EH (cell line): ENCODE results near the gene VPREB3.

ENCODE experiments used
- DNase-seq: peaks from one replicate; pipeline ENCODE4 v3.0.0-alpha.2; 2015; ENCODE audit warnings: low read depth

VPREB3 gene

DNA sequence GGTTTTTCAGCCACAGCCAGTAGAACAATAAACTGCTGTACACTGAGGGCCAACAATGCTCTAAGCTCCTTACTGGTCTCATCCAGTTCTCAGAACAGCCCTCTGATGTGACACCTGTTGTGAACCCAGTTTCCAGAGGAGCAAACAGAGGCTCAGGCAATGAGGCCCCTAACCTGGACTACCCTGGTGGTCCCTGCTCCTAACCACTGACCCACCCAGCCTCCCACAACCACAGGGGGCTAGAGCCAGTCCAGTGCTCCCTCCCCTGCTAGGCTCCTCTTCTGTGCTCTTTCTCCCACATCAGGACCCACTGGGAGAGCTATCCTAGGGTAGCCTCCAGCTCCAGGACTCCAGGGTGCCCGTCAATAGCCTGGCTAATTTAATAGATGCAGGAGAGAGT is 28.5 kb upstream of the VPREB3 start:
- DNase-seq = no peak

DNA sequence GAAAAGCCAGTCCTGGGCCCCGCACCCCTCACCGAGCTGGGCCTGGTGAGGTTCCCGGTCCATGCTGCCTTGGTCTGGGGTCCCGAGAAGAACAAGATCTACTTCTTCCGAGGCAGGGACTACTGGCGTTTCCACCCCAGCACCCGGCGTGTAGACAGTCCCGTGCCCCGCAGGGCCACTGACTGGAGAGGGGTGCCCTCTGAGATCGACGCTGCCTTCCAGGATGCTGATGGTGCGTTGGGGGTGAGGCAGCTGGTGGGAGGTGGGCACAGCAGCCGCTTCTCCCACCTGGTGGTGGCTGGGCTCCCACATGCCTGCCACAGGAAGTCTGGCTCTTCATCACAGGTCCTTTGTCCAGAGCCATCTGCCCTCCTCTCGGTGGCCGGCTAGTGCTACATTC is 28.0 kb upstream of the VPREB3 start:
- DNase-seq = no peak

DNA sequence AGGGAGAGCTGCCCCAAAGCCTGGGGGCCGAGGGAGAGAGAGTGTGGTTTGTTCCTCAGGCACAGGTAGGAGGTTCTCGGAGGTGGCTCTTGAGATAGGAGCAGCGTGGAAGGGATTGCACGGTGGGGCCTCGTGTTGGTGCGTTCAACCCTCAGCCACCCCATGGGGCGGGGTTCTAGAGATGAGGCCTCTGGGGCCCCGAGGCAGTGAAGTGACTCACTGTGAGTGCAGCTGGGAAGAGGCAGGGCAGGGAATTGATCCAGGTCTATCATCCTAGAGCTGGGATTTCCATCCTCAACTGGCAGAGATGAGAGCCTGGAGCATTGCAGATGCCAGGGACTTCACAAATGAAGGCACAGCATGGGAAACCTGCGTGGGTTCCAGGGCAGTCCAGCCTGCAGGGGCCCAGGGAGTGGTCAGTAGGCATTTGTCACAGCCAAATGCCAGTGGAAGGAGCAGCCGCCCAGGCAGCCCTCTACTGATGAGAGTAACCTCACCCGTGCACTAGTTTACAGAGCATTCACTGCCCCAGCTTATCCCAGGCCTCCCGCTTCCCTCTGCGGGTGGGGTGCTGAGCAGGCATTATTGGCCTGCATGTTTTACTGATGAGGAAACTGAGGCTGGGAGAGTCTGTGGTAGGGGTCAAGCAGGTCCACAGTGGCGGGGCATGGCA is 27.4 kb upstream of the VPREB3 start:
- DNase-seq = peak; percentile 92

DNA sequence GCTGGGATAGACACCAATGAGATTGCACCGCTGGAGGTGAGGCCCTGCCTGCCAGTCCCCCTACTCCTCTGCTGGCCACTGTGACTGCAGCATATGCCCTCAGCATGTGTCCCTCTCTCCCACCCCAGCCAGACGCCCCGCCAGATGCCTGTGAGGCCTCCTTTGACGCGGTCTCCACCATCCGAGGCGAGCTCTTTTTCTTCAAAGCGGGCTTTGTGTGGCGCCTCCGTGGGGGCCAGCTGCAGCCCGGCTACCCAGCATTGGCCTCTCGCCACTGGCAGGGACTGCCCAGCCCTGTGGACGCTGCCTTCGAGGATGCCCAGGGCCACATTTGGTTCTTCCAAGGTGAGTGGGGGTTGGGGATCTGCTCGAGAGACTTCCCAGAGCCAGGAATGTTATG is 26.8 kb upstream of the VPREB3 start:
- DNase-seq = no peak

DNA sequence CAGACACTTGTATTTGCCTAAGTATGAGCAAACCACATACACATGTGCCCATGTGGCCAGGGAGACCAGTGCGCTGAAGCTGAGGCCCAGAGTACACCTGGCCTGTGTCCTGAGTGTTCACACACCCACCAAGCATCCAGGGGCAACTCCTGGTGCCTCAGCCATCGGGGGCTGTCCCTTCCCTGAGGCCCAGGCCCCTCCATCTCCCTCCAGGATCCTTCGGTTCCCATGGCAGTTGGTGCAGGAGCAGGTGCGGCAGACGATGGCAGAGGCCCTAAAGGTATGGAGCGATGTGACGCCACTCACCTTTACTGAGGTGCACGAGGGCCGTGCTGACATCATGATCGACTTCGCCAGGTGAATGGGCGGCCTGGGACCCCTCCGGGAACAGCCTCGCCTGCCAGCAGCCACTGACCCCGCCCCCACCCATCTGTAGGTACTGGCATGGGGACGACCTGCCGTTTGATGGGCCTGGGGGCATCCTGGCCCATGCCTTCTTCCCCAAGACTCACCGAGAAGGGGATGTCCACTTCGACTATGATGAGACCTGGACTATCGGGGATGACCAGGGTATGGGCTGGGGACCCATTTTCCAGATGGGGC is 26.0 kb upstream of the VPREB3 start:
- DNase-seq = no peak

DNA sequence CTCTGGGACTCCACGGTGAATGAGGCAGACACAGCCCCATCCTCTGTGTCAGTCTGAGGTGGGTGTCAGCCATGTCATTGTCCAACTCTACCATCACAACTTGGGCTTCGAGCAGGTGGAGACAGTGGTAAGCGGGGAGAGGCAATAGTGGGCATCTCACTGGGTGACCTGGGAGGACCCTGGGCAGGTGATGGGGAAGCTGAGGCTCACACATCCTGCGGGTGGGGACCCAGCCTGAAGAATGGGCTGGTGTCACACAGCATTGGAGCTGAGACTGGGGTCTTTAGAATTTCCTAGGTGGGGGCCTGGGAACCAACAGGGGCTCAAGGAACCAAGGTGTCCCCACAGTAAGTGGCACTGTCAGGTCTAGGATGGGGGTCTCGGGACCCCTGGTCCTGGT is 25.5 kb upstream of the VPREB3 start:
- DNase-seq = no peak

DNA sequence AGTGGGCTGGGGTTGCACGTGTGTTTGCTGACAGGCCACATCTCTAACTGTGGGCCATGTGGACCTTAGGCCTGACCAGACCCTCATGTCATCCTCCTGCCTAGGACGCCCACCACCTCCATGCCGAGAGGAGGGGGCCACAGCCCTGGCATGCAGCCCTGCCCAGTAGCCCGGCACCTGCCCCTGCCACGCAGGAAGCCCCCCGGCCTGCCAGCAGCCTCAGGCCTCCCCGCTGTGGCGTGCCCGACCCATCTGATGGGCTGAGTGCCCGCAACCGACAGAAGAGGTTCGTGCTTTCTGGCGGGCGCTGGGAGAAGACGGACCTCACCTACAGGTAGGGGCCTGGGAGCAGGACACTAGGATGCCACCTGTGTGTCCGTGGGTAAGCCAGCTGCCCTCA is 24.9 kb upstream of the VPREB3 start:
- no peak for DNase-seq

DNA sequence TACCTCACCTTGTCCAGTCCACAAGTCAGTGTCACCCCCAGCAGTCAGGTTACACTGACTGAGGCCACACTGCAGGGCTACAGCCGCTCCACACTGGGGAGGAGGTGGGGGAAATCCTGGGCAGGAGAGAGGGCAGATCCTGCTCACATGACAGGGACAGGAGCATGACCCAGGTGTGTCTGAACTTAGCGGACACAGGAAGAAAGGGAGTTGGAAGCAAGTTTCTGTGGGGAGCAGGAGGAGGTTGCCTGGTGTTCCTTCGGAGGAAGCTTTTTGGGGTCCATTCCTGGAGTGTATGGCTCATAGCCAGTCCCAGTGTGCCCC is 24.3 kb upstream of the VPREB3 start:
- no peak for DNase-seq

DNA sequence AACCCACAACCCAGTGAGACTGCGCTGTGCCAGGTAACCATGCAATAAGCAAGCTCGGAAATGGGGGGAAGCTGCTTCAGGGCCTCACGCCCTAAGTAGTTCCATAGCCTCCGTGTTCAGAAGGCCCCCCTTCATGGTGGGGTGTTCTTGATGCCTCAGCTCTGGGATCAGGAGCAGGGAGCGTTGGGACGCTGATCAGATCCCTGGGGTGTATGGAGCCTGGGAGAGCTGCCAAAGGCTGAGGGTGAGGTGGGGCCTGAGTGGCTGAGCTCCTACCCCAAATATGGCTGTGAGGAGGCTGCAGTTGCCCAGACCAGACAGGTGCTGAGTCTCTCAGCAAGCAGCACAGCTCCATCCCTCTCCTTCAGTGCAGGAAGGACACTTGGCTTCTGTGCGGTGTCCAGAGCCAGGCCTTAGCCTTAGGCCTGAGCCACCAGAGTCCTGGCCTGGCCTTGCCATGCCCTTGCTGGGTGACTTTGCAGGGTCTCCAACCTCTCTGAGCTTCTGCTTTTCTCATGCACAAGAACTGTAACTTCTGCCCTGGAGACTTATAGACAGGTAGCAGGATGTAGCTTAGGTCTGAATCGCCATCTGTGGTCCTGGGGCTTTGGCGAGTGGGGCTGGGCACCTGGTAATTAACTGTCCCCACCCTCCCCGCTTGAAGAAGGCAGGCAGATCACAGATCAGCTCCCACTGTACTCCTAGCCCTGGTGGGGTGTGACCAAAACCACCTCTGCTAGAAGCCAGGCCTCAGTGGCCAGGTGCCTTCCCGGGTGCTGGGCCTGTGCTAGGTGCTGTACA is 23.8 kb upstream of the VPREB3 start:
- DNase-seq = no peak

DNA sequence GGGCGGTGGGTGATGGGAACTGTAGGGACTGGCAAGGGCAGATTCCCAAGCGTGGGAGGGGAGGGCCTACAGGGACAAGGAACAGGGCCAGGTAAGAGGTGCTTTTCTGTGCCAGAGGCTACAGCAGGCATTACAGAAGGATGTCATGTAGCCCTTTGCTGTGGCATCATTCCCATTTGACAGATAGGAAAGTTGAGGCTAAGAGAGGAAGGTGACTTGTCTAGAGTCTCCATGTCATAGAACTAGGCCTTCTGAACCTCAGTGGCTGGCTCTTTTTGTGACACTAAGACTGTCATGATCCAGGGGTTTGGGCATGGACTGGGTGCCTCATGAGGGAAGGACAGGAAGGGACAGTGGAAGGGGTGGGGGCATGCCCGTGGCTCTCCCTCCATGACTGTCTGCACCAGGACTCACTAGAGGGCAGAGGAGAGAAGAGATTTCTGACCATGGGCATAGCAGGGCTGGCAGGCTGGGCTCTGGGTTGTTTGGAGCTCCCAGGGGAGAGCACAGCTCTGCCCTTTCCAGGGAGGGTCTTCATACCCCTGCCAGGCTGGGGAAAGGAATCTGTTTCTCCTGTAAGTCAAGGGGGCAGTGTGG is 21.7 kb upstream of the VPREB3 start:
- DNase-seq = no peak

DNA sequence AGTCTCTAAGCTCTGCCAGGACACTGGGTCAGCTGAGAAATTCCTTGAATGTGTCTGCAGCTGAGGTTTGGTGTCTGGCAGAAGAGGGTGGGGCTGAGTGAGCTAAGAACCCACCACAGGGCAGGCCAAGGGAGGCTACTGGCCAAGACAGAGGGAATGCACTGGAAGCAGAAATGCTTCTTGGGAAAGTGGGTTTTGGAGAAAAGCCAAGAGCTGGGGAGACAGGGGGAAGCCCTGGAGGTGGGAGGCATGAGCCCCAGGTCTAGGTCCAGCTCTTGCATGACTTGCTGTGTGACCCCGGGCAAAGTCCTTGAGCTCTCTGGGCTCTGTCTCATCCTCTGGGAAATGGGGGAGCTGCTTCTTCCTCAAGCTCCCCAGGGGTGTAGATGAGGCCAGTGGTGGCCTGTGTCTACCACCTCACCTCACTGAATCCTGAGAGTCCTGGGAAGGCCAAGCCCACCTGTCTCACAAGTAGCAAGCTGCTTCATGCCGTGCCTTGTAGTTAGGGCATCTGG is 20.8 kb upstream of the VPREB3 start:
- DNase-seq = peak; percentile 81

DNA sequence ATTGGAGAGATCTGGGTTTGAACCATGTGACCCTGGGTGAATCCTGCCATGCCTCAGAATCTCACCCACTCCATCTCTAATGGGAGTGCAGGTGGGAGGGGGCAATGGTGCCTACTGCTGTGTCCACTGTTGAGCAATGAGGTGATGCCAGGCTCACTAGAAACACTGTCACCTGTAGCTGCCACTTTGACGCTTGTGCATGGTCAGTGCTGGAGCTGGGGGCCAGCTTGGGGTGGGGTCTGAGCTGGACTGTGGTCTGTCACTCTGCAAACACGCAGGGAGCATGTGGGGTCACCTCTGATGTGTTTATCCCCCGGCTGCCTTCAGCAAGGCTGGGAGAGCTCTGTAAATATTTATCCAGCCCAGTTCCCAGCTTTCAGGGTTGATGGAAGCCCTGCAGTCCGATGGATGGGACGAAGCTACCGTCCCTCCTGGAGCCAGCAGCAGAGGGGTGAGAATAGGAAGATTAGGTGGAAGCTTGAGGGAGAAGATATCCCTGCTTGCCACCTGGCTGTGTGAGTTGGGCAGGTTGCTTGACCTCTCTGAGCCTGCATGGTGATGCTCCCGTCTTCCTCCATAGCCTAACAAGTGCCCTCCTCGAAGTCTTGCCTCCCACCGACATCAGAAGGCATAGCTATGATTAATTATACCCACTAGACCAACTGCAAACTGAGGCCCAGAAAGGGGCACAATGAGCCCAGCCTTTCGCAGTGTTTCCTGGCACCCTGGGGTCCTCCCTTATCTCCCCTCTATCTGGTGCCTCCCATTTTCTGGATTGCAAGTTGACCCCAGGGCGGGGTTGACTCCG is 20.1 kb upstream of the VPREB3 start:
- DNase-seq = no peak

DNA sequence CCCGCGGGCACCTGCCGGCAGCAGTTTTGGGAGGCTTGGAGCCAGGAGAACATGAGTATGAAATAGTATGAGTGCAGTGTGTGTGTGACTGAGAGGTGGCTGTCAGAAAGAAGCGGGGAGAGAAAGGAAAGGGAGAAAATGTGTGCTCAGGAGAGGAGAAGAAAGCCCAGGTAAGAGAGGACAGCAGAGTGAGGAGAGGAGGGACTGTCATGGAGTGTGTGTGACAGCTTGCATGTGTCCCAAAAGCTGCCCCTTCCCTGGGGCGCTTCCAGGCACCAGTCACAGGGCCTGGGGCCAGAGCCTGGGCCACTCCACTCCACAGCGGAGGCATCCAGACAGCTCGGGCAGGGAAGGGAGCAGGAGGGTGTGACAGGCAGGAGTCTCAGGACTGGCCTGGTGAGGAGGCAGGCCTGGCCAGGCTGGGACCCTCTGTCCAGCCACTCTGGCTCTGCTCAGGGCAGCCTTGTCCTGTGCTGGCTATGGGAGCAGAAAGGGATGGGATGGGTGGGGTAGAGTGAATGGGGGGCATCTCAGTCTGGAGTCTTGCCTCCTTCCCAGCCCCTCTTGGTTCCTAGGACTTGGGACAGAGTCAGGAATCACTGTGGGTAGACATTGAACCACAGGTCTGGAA is 19.4 kb upstream of the VPREB3 start:
- DNase-seq = no peak

DNA sequence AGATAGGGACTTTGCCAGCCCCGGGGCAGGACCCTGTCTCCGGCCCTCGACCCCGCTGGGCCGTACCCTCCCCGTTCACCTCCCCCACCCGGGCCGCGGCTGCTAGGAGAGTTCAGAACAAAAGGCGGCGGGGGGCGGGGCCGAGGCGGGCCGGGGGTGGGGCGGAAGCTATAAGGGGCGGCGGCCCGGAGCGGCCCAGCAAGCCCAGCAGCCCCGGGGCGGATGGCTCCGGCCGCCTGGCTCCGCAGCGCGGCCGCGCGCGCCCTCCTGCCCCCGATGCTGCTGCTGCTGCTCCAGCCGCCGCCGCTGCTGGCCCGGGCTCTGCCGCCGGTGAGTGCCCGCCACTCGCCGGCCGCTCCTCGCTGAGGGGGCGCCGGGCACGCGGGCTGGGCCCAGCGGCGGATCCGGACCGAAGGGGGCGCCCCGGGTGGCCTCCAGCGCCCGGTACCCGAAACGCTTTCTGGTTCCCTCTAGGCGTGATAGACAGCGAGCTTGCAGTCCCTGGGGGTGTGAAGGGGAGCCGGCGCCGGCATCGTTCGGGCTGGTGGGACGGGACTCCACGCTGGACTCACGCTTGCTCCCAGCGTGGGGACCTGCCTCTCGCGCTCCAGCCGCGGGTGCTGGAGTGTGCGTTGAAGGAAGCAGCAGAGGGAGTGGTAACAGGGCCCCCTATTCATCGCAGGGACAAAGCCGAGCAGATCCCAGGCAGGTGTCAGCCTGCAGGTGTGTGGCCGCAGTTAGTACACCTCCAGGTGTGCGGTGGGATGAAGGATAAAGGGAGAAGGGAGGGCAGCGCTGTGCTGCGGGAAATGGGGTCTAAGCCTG is 18.6 kb upstream of the VPREB3 start, which contains the start of gene MMP11:
Gene MMP11 (plus strand): TSS at position 201 of the 825 bp plus-strand sequence. CDS start 22 bp downstream, at position 223.
- DNase-seq = peak; percentile 67

DNA sequence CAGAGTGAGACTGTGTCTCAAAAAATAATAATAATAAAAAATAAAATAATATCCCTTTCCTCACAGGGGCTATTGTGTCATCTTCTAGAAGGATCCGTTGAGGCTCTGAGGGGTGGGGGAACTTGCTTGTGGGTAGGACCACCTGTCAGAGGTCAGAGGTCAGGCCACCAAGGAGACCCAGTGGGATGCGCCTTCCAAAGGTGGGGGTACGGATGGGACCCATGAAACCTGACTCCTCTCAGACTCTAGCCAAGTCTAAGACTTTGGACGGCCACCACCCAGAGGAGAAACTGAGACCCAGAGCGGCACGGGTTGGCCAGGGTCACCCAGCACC is 18.1 kb upstream of the VPREB3 start:
- DNase-seq = no peak

DNA sequence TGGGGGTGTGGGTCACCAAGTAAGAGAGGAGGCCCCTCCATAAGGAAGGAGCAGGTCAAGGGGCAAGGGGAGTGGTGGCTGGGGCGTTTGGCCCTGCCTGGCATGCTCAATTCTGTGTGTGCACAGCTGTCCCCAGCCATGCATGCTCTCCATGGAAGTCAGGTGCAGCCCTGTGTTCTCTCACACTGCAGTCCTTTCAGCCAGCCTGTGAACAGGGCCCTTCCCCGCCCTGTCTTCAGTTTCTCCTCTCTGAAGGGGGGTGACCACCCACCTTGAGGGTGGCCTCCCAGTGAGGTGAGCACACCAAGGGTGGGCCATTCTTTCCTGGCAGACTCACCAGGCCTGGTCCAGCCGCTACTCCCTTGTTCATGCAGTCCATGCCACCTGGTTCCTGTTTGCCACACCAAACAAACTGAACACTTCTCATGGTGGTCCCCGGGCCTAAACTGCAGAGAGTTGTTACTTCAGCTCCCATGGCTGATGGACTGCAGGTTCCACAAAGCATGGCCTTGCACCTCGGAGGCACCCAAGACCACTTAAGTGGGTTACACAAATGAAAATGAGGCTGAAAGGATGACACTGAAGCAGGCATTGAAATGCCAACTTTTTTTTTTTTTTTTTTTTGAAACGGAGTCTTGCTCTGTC is 15.2 kb upstream of the VPREB3 start:
- no peak for DNase-seq

DNA sequence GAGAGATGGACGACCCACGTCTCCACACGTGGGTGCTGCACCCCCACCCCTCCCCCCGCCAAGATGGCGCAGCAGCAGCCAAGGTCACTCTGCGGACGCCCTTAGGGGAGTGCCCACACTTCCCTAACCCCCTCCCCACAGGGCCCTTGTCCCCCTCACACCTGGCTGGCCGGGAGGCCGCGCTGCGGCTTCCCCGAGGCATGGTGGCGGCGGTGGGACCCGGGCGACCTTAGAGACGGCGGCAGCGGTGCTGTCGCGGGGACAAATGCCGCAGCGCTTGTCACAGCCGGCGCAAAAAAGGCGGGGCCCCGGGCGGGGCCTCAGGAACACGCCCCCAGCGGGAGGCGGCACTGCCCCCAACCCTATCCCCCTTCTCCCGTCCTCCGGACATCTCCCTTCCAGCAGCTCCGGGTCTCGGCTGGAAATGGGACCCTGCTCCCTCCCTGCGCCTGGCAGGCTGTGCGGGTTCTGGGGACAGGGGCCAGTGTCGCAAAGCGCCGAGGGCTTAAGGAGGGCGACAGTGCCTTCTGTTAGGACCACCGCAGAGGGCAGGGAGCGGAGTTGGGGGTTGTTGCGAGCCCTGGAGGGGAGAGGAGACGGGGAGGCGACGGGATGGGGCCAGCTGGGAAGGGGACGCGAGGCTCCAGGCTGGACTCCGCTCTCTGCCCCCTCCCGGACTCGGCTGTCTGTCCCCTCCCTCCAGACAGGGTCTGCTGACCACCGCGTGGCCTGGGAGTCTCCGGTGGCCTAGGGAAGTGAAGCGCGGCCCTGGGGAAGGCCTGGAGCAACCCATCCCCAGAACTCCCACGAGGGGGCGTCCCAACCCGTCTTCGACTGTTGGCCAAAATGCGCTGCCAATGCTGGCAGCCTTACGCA is 13.7 kb upstream of the VPREB3 start, which contains the start of gene CHCHD10:
Gene CHCHD10 (minus strand): TSS at position 300 of the 876 bp plus-strand sequence. CDS start 98 bp downstream, at position 202.
- DNase-seq = peak; percentile 77

DNA sequence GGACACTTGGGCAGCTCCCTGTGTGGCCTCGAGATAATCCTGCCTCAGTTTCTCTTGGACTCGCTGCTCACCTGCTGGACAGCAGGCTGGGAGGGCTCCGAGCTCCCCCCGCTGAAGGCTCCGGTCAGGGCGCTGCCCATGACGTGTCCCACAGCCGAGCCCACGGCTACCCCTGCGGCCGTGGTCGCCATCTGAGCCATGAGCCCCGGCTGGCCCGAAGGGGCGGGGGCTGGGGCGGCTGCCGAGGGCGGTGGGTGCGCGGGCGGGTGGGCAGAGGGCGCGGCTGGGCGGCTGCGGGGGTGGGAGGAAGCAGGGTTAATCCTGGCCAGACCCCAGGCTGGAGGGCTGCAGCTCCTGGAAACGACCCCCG is 13.1 kb upstream of the VPREB3 start:
- DNase-seq = no peak
